Activated CD8-positive, alpha-beta T cell treated with anti-CD3 and anti-CD28 coated beads for 36 hours (primary cell): ENCODE measurements around the gene C19orf53. TPM values are rescaled to one million over a fixed set of nuclear protein-coding genes. Genes with fewer than 3 reads are reported as not detected.
A peak's percentile ranks its signal among the peaks of the same experiment; 100 is the strongest.
"Not testable (repeated sequence)": the region's sequence is repeated elsewhere in the genome, so short reads cannot be mapped to it uniquely, and the experiment has no call there.

Experiments
- ATAC-seq: fragments of 200-7000 bp; cut with Tn5 transposase; one replicate; pipeline ENCODE4 v1.10.0; 2021; ENCODE audit warnings: mild to moderate bottlenecking, moderate library complexity
- CTCF ChIA-PET: fragments of 350-600 bp; sonication (Branson Sonifier 250); formaldehyde crosslinking; loops from one replicate; lab custom pipeline; 2021; ENCODE audit warnings: antibody characterized with exemption; lab: Charles Lee
- POLR2A ChIA-PET: fragments of 350-600 bp; sonication (Branson Sonifier 250); formaldehyde crosslinking; loops from one replicate; lab custom pipeline; 2021; ENCODE audit warnings: antibody characterized with exemption; lab: Charles Lee
- DNase-seq: peaks from one replicate; pipeline ENCODE4 v3.0.0-alpha.2; 2020
- H3K27ac Mint-ChIP-seq: one replicate; pipeline ENCODE4 v1.8.0; 2021; ENCODE audit warnings: mild to moderate bottlenecking, mixed read lengths
- H3K27me3 Mint-ChIP-seq: one replicate; pipeline ENCODE4 v1.8.0; 2021; ENCODE audit warnings: mixed read lengths
- H3K36me3 Mint-ChIP-seq: one replicate; pipeline ENCODE4 v1.8.0; 2021; ENCODE audit warnings: low read depth, mixed read lengths
- H3K4me1 Mint-ChIP-seq: one replicate; pipeline ENCODE4 v1.8.0; 2021; ENCODE audit warnings: low read depth, mixed read lengths
- H3K4me3 Mint-ChIP-seq: one replicate; pipeline ENCODE4 v1.8.0; 2021; ENCODE audit warnings: mild to moderate bottlenecking, moderate library complexity, mixed read lengths
- H3K9me3 Mint-ChIP-seq: one replicate; pipeline ENCODE4 v1.8.0; 2021; ENCODE audit warnings: mixed read lengths
- intact Hi-C: fragments of 100-400 bp; cut with micrococcal nuclease; formaldehyde crosslinking; loops from one replicate; pipeline ENCODE4 v1.10.0; 2022
- total RNA-seq, 2 experiments: library from RNA; stranded (reverse); gene quantifications; one replicate each; pipeline ENCODE4 v1.2.3, GENCODE V29; 2021
- TF ChIP-seq, protein P1 (sequence below): fragments of 200-600 bp; IDR thresholded peaks from one replicate; pipeline ENCODE4 v1.8.0; 2022; ENCODE audit warnings: antibody characterized with exemption, mild to moderate bottlenecking

Gene C19orf53
- total RNA-seq, 2 experiments from 2014 or later: 120 to 128 TPM

DNA sequence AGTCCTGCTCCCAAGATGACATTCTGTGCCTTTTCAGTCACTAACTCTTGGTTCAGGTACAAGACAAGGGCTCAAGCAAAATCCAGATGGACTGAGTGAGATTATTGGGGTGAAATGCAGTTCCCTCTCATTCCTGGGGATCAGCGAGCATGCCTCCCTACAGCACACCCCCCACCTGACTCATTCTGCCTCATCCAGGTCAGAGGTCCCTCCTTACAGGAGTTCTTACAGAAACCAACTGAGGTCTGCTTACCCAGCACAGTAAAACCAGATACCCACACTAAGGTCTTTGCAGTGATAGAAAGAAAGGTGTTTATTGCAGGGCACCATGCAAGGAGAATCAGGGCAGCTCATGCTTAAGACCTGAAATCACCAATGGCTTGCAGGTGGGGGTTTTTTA is 31.5 kb upstream of the C19orf53 start:
- CTCF ChIA-PET: no interaction called here
- intact Hi-C loops: no loop called here
- Mint-ChIP-seq H3K27ac (no peak overlapping the region), H3K27me3 (no peaks in the 10 kb centered on the region), H3K36me3 (no peaks in the 10 kb centered on the region), H3K4me3 (no peak overlapping the region), H3K9me3 (peaks cover 4% of the 10 kb centered on the region), H3K4me1 (peaks cover 5% of the 10 kb centered on the region)
- ATAC-seq (no peak), DNase-seq (no peak)
- TF ChIP-seq, protein P1, sequence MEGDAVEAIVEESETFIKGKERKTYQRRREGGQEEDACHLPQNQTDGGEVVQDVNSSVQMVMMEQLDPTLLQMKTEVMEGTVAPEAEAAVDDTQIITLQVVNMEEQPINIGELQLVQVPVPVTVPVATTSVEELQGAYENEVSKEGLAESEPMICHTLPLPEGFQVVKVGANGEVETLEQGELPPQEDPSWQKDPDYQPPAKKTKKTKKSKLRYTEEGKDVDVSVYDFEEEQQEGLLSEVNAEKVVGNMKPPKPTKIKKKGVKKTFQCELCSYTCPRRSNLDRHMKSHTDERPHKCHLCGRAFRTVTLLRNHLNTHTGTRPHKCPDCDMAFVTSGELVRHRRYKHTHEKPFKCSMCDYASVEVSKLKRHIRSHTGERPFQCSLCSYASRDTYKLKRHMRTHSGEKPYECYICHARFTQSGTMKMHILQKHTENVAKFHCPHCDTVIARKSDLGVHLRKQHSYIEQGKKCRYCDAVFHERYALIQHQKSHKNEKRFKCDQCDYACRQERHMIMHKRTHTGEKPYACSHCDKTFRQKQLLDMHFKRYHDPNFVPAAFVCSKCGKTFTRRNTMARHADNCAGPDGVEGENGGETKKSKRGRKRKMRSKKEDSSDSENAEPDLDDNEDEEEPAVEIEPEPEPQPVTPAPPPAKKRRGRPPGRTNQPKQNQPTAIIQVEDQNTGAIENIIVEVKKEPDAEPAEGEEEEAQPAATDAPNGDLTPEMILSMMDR: no peak
- POLR2A ChIA-PET: no interaction called here

DNA sequence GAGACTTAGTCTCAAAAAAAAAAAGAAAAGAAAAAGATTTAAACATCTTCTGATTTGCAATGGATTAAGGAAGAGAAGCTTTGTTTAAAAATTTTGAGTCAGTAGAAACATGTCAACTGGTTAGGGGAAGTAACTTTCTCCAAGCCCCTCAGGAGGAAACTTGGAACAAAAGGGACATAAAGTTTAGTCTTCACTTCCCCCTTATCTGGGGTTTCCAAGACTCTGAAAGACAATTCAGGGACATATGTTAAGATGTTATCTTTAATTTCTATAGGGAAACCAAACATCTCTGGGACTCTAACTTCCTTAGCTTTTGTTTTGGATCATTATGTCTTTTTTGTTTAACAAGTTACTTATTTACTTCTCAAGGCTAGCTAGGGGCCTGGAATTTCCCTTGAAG is 30.1 kb upstream of the C19orf53 start:
- intact Hi-C loops: no loop called here
- POLR2A ChIA-PET: no interaction called here
- no peak overlapping the region for H3K27ac Mint-ChIP-seq

DNA sequence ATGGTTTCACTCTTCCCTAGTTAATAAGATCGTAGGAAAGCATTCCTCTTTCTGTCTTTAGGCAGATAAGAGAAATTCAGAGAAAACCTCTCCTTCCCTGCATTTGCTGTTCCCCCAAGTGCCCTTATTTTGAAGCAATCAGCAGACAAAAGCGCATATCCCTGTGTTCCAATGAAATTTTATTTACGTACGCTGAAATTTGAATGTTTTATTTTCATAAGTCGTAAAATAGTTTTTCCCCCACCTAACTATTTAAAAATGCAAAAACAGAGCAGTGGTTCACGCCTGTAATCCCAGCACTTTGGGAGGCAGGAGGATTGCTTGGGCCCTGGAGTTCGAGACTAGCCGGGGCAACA is 27.2 kb upstream of the C19orf53 start:
- ChIA-PET POLR2A (interaction anchor here (0.6 to 2.6 kb wide), 5 partner anchors 9 to 140 kb away, joined by 3 to 15 read pairs (median 10); partner anchors contain the start of genes C19orf53 and MRI1), CTCF (interaction anchor here (1.6 kb wide), 1 partner anchor 14 kb away, joined by 5 read pairs; no protein-coding TSS in a partner anchor)
- TF ChIP-seq, protein P1: no peak
- H3K27ac Mint-ChIP-seq: peak overlapping the region; percentile 90
- H3K36me3 Mint-ChIP-seq: peaks cover 8% of the 10 kb centered on the region
- no peaks in the 10 kb centered on the region for H3K27me3 Mint-ChIP-seq
- H3K4me1 Mint-ChIP-seq: peaks cover 22% of the 10 kb centered on the region
- peak overlapping the region; percentile 93 for H3K4me3 Mint-ChIP-seq
- DNase-seq: no peak
- peaks cover 4% of the 10 kb centered on the region for H3K9me3 Mint-ChIP-seq
- intact Hi-C loops: no loop called here
- ATAC-seq: no peak

More for the DNA sequence above, 30.1 kb upstream of the C19orf53 start:
- Mint-ChIP-seq H3K4me3 (no peak overlapping the region), H3K27me3 (no peaks in the 10 kb centered on the region), H3K36me3 (no peaks in the 10 kb centered on the region), H3K4me1 (peaks cover 13% of the 10 kb centered on the region), H3K9me3 (peaks cover 4% of the 10 kb centered on the region)
- ATAC-seq (no peak), DNase-seq (no peak)
- TF ChIP-seq, protein P1: no peak
- CTCF ChIA-PET: no interaction called here

DNA sequence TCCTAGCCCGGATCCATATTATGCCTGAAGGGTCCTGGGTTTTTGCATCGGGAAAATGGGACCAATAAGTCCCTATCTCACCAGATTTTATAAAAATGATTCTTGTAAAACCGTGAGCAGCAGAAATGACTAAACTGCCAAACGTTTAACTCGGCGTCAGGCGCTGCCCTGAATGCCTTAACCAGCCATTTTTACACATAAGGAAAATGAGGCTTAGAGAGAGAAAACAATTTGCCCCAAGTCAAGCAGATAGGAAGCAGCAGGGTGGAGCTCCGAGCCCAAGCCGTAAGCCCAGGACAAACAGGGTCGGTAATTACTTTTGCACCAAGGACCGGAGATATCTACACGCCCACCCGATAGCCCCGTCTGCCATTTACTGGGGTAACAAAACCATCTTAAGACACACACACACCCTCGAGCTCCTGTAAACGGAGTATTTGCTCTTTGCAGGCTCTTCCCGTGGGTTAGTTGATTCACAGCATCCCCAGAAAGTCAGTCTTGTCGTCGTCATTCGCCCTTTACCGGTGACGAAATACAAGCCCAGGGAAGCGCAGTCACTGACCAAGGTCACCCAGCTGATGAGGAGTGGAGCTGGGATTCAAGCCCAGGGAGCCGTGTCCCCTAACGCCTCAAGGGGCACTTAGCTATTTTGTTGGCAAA is 26.0 kb upstream of the C19orf53 start:
- TF ChIP-seq, protein P1: no peak
- ATAC-seq (no peak), DNase-seq (peak; percentile 42)
- H3K27me3 Mint-ChIP-seq: no peaks in the 10 kb centered on the region
- ChIA-PET POLR2A (interaction anchor here (0.8 to 2.6 kb wide), 11 partner anchors 9 to 116 kb away, joined by 3 to 15 read pairs (median 5); partner anchors contain the start of genes C19orf53, MRI1 and ZSWIM4), CTCF (interaction anchor here (0.7 to 1.6 kb wide), 8 partner anchors 13 to 388 kb away, joined by 3 to 9 read pairs (median 3); partner anchors contain the start of genes ASF1B and C19orf53)
- peak overlapping the region; percentile 93 for H3K4me3 Mint-ChIP-seq
- H3K36me3 Mint-ChIP-seq: peaks cover 13% of the 10 kb centered on the region
- peaks cover 22% of the 10 kb centered on the region for H3K4me1 Mint-ChIP-seq
- intact Hi-C loops: no loop called here
- peaks cover 4% of the 10 kb centered on the region for H3K9me3 Mint-ChIP-seq
- H3K27ac Mint-ChIP-seq: peak overlapping the region; percentile 90

DNA sequence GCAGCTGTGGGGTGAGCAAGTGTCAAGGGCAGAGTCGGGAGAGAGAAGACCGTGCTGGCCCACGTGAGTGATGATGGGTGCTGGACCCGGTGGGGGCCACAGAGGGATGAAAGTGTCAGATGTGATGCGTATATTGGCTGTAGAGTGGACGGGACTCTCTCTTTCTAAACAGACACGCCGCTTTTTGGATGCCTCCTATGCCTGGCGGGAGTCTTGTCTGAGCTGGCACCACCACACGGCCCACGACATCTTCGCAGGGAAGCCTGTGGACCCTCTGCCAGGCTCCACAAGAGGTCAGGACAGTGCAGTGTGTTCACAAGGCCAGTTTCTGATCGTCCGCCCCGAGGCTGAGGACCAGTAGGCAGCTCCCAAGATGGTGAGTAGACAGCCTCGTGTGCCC is 22.8 kb upstream of the C19orf53 start:
- Mint-ChIP-seq H3K4me1 (peaks cover 22% of the 10 kb centered on the region), H3K4me3 (no peak overlapping the region), H3K27me3 (no peaks in the 10 kb centered on the region), H3K36me3 (peaks cover 23% of the 10 kb centered on the region), H3K9me3 (peaks cover 4% of the 10 kb centered on the region), H3K27ac (no peak overlapping the region)
- ChIA-PET CTCF (no interaction called here), POLR2A (interaction anchor here (1.3 kb wide), 1 partner anchor 11 kb away, joined by 5 read pairs; no protein-coding TSS in a partner anchor)
- intact Hi-C loops: no loop called here
- DNase-seq (no peak), ATAC-seq (no peak)
- TF ChIP-seq, protein P1: no peak

DNA sequence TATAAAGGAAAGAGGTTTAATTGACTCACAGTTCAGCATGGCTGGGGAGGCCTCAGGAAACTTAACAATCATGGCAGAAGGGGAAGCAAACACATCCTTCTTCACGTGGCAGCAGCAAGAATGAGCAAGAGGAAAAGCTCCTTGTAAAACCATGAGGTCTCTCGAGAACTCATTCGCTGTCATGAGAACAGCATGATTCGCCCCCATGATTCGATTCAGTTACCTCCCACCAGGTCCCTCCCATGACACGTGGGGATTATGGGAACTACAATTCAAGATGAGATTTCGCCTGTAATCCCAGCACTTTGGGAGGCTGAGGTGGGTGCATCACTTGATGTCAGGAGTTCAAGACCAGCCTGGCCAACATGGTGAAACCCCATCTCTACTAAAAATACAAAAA is 20.6 kb upstream of the C19orf53 start:
- H3K27ac Mint-ChIP-seq: peak overlapping the region; percentile 30
- H3K4me3 Mint-ChIP-seq, intact Hi-C loops, CTCF ChIA-PET, ATAC-seq, H3K27me3 Mint-ChIP-seq, DNase-seq, POLR2A ChIA-PET, H3K9me3 Mint-ChIP-seq: not testable (repeated sequence)
- peaks cover 33% of the 10 kb centered on the region for H3K36me3 Mint-ChIP-seq
- H3K4me1 Mint-ChIP-seq: peaks cover 12% of the 10 kb centered on the region
